NOMO-1 treated with DMSO at 0.1 percent for 48 hours (cell line): ENCODE results near the gene CDK17.

Source experiments
- DNase-seq: peaks from one replicate; lab custom pipeline; 2025; ENCODE audit not compliant: unreplicated experiment; lab: John Stamatoyannopoulos, UW

Gene CDK17

GRCh38 chr12:96271469-96272199, 128.6 kb downstream of the CDK17 start:
- no peak for DNase-seq

- DNase-seq, result no peak
These were observed 134.0 kb downstream of the CDK17 start for GRCh38 chr12:96266238-96266637.

GRCh38 chr12:96265836-96266235, 134.4 kb downstream of the CDK17 start:
- DNase-seq, result no peak

- DNase-seq, result no peak
These were observed 134.8 kb downstream of the CDK17 start for GRCh38 chr12:96265400-96265799.

- DNase-seq, result no peak
These were observed 136.8 kb downstream of the CDK17 start for GRCh38 chr12:96263449-96263902.

GRCh38 chr12:96261557-96261956, 138.7 kb downstream of the CDK17 start:
- no peak for DNase-seq

GRCh38 chr12:96260644-96261043, 139.6 kb downstream of the CDK17 start:
- no peak for DNase-seq

GRCh38 chr12:96260231-96260630, 140.0 kb downstream of the CDK17 start:
- no peak for DNase-seq

- no peak for DNase-seq
These were observed 141.9 kb downstream of the CDK17 start for GRCh38 chr12:96258104-96258961.

- DNase-seq, result no peak
These were observed 142.6 kb downstream of the CDK17 start for GRCh38 chr12:96257550-96258103.

GRCh38 chr12:96256672-96257361, 143.4 kb downstream of the CDK17 start:
- no peak for DNase-seq

GRCh38 chr12:96255077-96255476, 145.2 kb downstream of the CDK17 start:
- DNase-seq, result no peak

- DNase-seq, result no peak
These were observed 150.0 kb downstream of the CDK17 start for GRCh38 chr12:96250119-96250685.

GRCh38 chr12:96249196-96250118, 150.8 kb downstream of the CDK17 start:
- DNase-seq, result no peak

- no peak for DNase-seq
These were observed 151.9 kb downstream of the CDK17 start for GRCh38 chr12:96248136-96248931.

GRCh38 chr12:96247563-96247962, 152.7 kb downstream of the CDK17 start:
- no peak for DNase-seq

GRCh38 chr12:96246926-96247505, 153.2 kb downstream of the CDK17 start:
- no peak for DNase-seq

GRCh38 chr12:96244826-96245225, 155.4 kb downstream of the CDK17 start:
- no peak for DNase-seq

- DNase-seq, result no peak
These were observed 157.6 kb downstream of the CDK17 start for GRCh38 chr12:96242597-96242996.
